NOMO-1 (cell line): ENCODE results near the gene ALOX15.
"Not testable (repeated sequence)": the region's sequence is repeated elsewhere in the genome, so short reads cannot be mapped to it uniquely, and the experiment has no call there.

Experiments
- DNase-seq, 2 experiments: peaks; one replicate each; lab custom pipeline; 2025; ENCODE audit not compliant: unreplicated experiment in 2 of 2; lab: John Stamatoyannopoulos, UW

Gene ALOX15

DNA sequence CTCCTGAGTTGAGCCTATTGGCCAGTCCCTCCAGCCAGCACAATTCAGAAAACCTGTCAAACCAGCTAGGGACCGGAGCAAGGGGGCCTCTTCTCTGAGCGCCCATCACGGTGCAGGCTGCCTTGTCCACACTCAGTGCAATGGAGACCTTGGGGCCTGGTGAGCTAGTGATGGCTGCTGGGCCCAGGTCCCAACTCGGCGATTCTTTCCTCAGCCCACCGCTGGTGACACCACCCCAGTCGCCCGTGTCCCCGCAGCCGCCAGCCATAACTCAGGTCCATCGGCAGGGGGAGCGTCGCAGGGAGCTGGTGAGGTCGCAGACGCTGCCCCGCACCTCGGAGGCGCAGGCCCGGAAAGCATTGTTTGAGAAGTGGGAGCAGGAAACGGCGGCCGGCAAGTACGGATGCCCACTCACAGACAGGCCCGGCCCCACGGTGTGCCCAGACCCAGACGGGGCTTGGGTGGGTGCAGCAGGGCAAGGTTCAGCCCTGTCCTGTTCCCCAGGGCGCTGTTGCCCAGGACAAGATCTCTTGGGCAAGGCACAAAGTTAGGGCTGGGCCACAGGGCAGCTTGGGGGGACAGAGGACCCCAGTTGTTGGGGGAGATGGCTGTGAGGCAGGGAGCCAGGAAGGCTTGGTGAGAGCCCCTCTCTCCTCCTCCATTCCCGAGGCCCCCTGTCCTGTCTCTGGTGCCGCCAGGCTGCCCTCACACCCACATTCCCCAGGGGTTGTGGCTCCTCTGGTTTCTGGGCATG, 46.4 kb downstream of the ALOX15 start:
- DNase-seq, result no peak

DNA sequence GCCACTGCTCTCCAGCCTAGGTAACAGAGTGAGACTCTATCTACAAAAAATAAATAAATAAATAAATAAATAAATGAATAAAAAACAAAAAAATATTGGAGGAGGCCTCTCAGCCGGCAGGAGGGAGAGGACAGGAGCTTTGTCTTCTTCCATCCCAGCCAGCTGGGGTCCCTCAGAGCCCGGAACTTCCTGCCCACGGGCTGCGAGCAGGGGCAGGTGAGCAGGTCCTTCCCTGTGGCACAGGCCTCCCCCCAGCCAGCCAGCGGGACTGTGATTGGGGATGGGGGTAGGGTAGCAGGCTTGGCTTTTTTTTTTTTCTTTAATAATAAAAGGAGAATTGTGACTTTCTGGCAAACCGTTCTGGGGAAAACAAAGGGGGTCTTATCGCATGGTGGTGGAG, 47.1 kb downstream of the ALOX15 start:
- no peak for DNase-seq

DNA sequence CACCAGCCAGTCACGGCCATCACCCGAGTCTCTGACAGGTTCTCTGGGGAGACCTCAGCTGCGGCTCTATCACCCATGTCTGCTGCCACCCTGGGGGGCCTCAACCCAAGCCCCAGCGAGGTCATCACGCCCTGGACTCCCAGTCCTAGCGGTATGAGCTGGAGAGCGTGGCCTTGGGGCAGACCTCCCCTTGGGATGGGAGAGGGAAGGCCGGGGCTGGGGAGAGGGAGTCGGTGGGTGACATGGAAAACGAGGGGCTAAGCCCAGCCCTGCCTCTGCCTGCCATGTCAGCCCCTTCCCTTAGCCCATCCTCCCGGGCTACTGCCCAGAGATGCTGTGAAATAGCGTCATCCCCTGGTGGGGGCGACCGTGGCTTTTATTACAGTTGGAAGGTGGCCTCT, 48.5 kb downstream of the ALOX15 start:
- DNase-seq, result no peak

DNA sequence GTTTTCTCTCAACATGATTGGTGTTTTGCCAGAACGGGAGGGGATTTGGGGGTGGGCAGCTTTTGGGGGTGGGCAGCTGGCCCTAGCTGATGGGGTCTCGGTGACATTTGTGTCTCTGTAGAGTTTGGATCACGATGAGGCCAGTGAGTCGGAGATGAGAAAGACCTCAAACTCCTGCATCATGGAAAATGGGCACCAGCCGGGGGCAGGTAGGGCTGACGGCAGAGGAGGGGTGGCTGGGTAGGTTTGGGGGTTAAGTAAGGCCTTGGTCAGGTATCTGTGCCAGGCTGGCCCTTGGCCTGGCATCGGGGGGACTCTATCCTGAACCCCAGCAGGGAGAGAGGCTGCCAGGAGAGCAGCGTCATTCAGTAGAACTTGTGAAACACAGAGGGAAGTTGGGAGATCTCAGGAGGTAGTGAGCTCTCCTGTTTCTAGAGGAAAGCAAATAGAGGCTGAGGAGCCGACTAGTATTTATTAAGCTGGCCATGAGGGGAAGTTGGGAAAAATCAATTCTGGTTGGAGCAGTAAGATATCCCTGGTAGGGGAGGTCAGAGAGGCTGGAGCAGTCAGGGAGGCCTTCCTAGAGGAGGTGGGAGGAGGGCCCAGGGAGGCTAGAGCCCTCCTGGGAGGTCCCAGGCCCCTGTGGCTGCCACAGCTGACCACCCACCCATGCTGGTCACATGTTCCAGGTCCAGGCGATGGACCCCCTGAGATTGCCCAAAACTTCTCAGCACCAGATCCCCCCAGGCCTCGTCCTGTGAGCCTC, 49.1 kb downstream of the ALOX15 start:
- no peak for DNase-seq

DNA sequence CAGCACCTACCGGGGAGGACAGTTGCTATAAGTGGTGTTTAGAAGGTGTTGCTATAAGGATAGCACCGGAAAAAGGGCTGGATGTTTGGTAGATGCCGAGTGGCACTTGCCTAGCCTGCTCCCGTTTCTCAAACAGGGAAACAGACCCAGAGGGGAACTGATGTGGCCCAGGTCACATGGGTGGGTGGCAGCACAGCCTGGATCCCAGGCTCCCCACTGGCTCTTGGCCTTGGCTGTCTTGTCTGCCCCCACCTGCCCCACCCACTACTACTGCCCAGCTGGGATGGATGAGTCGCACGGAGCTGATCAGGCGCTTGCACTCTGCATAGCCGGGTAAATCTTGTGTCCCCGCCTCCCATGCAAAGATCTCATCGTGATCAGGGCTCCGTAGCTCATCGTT, 49.9 kb downstream of the ALOX15 start:
- no peak for DNase-seq

DNA sequence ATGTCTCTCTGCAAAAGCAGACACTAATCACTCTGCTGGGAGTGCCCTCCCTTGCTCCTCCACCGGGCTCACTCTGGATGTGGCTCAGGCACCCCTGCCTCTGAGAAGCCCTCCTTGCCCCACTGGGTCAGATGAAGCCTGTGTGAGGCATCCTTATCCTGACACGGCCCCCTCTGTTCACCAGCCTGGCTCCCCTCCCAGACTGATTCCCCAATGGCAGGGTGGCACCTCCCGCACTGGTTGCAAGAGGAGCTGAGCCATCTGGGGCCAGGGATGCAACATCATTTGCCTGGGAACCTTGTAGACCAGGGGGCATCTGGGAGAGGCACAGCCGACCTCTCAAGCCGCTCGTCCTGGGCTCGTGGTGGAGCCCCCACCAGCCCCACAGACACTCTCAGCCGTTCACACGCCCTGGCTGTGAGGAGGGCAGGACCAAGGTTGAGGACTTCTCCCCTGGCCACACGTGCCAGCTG, 50.5 kb downstream of the ALOX15 start:
- DNase-seq, result no peak

DNA sequence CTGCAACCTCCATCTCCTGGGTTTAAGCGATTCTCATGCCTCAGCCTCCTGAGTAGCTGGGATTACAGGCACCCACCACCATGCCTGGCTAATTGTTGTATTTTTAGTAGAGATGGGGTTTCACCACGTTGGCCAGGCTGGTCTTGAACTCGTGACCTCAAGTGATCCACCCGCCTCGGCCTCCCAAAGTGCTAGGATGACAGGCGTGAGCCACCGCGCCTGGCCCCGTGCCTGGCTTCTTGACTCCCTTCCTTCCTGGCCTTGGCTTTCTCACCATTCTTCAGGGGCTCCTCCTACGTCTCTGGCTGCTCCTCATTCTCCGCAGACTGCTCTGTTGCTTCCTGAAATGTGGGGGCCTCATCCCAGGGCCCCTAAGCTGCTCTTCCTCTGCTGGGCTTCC, 51.4 kb downstream of the ALOX15 start:
- not testable (repeated sequence) for DNase-seq

DNA sequence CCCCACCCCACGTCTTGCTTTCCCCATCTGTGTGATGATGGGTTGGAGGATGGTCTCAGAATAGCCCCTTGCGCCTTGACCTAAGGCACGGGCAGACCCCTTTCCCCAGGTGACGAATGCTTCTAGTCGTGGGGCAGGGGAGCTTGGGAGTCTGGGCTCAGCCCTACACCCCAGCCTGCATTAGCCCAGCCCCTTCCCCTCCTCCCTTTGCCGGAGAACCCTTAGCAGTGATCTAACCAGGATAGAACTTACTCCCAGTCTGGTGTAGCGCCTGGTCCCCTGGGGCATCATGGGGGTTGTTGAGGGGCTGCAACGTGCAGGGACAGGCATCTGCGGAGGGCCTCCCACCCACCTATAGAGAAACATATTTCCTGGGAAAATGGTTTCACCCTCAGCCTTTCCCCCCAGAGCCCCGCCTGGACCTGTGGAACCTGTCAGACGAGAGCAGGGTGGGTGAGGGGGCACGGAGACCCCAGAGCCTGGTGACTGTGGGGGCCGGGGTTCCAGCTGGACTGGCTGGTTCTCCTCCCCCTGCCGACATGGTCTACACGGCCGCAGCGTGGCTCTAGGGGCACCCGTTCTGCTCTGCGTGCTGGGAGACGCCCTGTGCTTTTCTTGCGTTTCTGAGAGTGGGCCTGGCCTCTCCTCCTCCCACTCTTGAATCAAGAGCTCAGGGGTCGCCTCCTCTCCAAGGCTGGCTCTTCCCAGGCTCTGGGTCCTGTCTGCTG, 52.4 kb downstream of the ALOX15 start:
- DNase-seq, result no peak

DNA sequence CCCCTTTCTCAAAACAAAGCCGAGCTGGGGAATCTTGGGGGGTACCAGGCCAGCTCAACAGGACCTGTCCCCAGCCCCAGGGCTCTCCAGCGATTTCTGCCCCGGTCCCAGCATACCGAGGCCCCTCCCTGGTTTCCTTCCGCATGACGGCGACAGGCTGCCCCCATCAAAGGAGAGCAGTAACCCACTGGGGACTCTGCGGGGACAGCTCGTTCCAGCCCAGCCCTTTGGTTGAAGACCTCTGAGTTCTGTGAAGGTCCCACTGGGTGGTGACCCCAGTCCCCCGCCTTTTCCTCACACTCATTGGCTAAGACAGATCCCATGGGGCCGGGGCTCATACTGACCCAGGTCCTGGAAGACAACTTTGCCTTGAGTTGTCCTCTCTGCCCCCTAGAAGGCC, 53.1 kb downstream of the ALOX15 start:
- no peak for DNase-seq

DNA sequence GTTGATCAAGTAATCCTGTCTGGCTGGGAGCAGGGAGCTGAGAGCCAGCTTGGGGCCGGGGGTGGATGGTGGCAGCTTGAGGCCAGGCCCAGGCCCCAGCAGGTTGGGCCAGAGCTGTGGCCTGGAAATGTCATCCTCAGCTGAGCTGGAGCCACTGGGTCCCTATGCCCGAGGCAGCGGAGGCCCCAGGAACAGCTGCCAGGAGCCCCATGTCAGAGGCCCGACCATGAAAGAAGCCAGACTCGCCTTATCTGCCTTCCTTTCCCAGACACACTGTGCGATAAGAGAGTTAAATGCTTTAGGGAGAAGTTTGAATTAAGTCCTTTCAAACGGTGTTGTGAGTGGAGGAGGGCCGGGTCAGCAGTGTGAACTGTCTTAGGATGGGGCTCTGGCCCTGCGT, 53.7 kb downstream of the ALOX15 start:
- DNase-seq, result no peak

DNA sequence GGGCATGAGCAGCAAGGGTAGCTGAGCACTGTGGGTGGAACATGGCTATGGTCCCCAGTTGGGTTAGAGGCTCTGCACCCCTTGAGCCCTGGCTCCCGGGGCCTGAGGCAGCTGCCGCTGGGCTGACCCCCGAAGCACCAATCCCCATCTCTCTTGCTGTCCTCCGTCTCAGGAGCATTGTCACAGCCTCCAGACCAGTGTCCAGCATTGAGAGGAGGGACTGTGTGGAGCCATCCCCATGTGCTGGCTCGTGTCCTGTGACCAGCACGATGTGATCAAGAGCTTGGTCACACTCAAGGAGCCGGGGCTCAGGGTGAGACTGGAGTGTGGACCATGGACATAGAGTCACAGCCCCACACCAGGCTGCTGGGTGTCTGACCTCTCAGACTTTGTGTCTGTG, 54.3 kb downstream of the ALOX15 start:
- no peak for DNase-seq

DNA sequence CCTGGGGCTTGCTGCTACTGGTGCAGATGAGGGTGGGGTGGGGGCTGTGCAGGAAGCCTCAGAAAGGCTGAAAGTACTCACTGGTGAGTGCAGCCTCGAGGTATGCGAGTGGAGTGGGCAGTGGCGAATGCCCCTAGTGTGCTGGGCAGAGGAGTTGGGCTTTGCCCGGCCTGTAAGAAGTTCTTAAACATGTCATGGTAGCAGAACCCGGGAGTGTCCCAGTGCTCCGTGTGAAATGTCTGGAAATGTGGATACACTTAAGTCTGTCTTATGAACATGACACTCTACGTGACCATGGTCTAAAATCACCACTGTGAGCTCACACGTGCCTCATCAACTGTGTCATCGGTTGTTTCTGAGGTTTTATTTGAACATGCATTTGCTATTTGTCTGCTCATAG, 55.4 kb downstream of the ALOX15 start:
- DNase-seq, result no peak

DNA sequence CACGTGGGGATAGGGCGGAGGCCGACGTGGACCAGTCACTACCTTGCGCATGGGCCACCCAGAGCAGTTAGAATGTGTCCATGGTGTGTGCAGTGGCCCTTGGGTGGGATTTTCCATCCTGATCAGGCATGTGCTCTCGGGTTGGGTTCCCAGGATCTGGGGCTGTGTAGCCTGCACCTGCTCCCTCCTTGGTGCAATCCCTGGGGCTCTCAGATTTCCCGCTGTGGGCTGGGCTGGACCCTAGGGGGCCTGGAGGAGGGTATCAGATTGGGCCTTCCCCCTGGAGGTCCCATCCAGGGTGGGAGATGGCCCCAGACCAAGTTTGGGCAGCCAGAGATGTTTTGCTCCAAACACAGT, 55.9 kb downstream of the ALOX15 start:
- no peak for DNase-seq

DNA sequence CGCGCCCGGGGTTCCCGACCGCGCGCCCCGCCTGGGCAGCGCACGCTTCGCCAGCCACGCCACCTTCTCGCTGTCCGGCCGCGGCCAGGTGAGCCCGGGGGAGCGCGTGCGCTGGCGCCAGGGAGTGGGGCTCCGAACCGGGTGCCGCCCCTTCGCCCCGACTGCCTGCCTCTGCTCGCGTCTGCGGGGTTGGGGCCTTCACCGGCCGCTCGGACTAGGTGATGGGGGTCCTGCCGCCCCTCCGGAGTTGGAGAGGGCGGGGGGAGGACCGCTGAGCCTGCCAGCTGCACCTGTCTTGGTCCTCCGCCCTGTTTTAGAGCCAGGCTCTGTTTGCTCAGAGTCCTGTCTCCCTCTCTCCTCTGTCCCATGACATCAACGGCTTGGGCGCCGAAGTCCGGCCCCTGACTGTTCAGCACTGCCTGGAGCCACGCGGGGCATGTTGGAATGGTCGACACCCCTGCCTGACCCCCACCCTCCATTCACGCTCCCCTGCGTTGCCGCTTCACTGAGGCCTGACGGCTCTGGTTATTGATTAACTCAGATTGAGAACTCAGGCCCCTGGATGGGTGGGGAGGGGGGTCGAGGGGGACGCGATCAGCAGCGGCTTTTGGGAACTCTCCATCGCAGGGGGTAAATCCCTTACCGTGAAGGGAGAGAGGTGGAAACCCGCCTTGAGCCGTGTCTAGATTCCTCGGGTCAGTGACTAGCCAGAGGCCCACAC, 56.4 kb downstream of the ALOX15 start:
- no peak for DNase-seq

DNA sequence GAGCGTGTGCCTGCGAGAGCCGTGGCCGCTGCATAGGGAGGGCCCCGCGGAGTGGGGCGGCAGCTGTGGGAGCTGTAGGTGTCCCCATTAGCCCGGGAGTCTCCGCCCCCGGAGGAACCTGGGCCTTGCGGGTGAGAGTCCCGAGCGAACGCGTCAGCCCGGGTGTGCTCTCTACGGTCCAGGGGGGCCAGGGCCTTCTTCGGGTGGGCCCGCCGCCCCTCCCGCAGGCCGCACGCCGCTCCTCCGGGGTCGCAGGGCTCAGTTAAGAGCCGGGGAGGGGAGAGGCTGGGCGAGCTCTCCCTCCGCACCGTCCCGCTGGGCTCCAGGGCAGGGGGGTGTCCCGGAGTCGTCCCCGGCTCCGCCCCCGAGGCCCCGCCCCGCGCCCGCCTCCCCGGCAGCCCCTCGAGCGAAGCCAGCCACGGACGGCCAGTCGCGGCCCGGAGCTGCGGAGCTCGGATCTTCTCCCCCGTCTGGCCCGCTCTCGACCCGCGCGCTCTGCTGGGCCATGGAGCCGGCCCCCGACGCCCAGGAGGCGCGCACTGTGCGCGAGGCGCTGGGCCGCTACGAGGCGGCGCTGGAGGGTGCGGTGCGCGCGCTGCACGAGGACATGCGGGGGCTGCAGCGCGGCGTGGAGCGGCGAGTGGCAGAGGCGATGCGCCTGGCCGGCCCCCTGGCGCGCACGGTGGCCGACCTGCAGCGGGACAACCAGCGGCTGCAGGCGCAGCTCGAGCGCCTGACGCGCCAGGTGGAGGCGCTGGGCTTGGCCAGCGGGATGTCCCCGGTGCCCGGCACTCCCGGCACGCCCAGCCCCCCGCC, 57.2 kb downstream of the ALOX15 start, which contains the start of gene SMTNL2:
TSS of gene SMTNL2 (plus strand) at position 429 of the 816 bp plus-strand sequence. CDS start at position 506, 77 bp downstream.
- no peak for DNase-seq

DNA sequence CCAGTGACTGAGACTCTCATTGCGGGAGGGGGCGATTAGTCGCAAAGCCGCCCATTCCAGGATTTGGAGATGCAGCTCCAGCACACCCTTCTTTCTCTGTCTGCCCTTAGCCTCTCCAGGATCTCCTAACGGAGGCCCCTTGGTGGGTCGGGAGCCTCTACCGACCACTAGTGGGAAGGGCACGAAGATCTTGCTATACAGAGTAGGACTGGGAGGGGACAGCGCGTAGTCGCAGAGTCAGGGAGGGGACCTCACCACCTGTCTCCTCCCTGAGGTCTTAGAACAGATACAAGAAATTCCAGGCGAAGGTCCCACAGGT, 57.7 kb downstream of the ALOX15 start:
- DNase-seq, result no peak

DNA sequence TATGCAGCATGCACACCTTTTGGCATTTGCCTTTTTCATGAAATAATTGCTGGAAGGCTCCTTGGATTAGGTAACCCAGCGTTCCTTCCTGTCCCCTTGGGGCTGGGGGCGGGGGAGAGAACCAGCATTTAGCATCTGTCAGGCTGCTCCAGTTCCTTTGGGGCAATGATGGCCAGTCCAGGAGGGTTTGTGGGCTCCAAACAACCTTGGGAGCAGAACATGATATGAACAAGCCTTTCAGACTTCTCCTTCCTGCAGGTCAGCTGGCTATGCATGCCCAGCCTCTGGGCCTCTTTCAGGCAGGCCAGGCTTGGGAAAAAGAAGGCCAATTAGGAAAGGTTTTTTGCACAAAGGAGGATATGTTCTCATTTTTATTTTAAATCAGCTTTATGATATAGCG, 58.3 kb downstream of the ALOX15 start:
- no peak for DNase-seq

DNA sequence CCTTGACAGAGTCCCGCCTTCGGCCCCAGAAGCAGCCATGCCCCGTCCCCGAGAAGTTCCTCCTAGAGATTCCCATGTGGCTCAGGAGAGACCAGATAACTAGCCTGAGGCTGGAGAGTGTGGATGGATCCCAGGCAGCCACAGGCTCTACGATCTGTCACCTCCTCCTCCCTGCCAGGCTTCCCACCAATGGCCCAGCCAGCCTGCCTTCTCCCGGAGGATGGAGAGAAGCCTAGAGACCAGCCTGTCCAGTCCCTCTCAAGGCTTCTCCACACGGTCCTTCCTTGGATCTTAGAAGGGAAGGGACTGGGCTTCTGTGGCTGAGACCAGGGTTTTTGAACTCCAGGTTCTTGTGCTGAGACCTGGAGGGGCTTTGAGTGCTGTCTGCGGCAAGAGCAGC, 58.8 kb downstream of the ALOX15 start:
- no peak for DNase-seq

DNA sequence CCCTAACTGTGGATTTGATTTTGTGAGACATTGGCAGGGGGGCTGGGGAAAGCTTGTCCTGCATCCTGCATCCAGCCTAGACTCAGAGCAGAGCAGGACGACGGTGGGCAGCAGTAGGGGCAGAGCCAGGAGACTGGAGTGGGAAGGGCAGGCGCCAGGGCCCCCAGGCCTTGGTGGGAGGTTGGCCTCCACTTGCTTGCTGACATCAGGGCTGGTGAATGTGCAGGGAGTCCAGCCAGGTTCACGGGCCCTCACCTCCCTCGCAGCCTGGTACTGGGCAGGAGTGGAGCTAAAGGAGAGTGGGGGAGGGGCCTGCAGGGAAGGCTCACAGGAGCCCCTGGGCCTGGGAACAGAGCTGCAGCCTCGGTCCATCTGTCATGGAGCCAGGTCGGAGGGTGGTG, 59.4 kb downstream of the ALOX15 start:
- no peak for DNase-seq
